Renal pelvis (tissue), 4 donors: ENCODE data around the gene FN1. TPM values are rescaled to one million over a fixed set of nuclear protein-coding genes. Genes with fewer than 3 reads are reported as not detected.

Experiments used
- DNase-seq: peaks from one replicate; pipeline ENCODE4 v3.0.0-alpha.2; 2013
- polyA plus RNA-seq, 3 donors: library from polyadenylated mRNA; unstranded; fragments of 120-200 nt; gene quantifications; one replicate each; pipeline ENCODE4 v1.2.1, GENCODE V29; 2013; ENCODE audit not compliant: insufficient read length in 3 of 3

FN1 gene
- polyA plus RNA-seq, 3 donors = 399 to 514 (median 427) TPM

DNA sequence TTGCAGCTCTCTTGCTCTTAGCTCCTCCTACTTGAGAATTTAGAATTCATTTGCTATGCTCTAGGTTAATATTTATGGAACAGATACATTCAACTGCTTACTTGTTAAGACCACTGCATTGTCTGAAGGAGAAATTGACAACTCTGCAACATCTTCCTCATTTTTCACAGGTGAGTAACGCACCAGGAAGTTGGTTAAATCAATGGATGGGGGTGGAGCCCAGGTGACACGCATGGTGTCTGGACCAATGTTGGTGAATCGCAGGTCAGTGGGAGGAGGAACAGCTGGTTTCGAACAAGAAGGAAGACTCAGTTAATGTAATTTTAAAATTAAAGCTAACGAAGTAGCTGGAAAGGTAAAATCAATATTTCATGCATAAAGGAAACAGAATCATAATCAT lies 44.3 kb downstream of the FN1 start:
- no peak for DNase-seq

DNA sequence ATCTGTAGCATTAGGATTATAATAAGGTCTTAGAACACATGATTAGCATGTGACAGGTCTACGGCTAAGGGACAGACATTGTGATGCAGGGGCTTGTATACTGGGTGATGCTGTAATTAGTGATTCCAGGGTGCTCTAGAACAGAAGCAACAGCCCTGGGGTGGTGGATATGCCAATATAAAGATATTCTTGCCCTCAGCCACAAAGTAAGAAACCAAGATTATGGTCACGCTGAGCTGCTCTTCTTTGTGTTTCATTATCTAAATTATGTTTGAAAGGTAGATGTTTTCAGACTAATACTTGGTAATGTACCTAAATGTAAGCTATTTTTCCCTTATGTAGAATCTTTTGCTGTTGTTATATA lies 45.3 kb downstream of the FN1 start:
- DNase-seq = no peak

- DNase-seq = no peak
These were observed 47.7 kb downstream of the FN1 start for GRCh38 chr2:215388002-215388728.

- DNase-seq = no peak
These were observed 49.3 kb downstream of the FN1 start for GRCh38 chr2:215386566-215386965.

DNA sequence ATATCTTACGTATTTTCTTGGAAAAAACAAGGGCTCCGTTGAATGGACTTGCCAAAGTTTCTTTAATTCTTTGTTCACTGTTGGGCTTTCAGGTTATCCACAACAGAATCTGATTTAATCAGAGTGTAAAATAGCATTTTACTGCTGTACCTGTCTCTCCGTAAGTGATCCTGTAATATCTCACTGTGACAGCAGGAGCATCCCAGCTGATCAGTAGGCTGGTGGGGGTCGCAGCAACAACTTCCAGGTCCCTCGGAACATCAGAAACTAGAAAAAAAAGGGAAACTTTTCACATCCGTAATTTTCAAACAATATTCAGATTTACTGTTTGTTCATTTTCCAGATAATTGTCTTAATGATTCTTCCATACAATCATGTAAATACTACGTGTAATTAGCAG lies 51.2 kb downstream of the FN1 start:
- no peak for DNase-seq

GRCh38 chr2:215383652-215384279 lies 52.1 kb downstream of the FN1 start:
- no peak for DNase-seq

GRCh38 chr2:215382480-215382879 lies 53.4 kb downstream of the FN1 start:
- DNase-seq = no peak

GRCh38 chr2:215382011-215382410 lies 53.9 kb downstream of the FN1 start:
- no peak for DNase-seq

GRCh38 chr2:215380699-215381098 lies 55.2 kb downstream of the FN1 start:
- no peak for DNase-seq

DNA sequence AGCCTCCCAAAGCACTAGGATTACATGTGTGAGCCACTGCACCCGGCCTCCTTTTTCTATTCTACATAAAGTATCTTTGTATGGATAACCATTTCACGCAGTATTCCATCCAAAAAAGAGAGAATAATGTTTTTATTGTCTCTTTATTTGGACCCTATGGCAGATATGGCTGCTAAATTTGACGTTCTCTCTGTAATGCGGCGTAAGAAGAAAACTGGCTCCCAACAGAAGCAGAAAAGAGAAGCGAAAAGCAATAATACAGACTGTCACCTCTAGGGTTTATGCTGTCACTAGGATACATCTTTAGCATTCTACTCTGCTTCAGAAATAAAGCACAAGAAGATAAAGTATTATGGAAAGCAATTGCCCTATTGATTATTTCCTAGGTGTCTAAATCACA lies 55.9 kb downstream of the FN1 start:
- DNase-seq = no peak

- DNase-seq = no peak
These were observed 56.8 kb downstream of the FN1 start for GRCh38 chr2:215379039-215379438.

- no peak for DNase-seq
These were observed 57.8 kb downstream of the FN1 start for GRCh38 chr2:215378045-215378444.

- DNase-seq = no peak
These were observed 58.6 kb downstream of the FN1 start for GRCh38 chr2:215377283-215377682.

DNA sequence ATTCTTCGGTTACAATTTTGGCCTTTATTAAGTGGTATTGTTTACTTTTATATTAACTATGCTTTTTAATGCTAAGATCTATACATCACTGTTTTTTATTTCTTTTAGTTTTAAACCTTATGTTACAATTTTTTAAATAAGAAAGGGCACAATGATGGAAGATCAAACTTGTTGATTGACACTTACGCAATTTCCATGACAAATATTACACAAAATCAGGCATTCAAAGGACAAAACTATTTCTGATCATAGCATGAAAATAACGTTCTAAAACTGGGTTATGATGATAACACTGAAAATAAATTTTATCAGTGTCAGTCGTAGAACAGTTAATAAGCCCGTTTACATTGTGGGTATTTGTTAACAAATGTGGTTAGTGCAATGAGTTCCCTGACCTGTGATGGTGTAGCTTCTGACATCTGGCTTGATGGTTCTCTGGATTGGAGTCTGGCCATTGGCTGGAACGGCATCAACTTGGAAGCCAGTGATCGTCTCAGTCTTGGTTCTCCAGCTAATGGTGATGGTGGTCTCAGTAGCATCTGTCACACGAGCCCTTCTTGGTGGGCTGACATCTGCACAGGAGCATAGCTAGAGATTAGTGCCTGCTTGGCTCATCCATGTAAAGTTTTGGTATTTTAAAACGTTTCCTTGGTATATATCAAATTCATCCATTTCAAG lies 59.6 kb downstream of the FN1 start:
- no peak for DNase-seq

DNA sequence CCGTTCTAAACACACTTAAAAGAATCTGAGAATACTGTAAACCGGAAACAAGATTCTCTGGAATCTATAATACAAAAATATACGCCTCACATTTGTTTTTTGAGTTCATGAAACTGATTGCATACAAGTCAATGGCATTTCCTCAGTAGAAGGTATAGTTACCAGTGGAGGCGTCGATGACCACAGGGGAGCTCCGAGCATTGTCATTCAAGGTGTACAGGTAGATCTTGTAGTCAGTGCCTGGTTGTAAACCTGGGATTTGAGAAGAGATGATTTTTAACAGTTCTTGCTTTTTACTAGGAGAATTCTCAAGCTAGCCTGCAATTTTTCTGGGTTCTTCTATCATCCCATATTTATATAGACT lies 60.4 kb downstream of the FN1 start:
- DNase-seq = no peak

DNA sequence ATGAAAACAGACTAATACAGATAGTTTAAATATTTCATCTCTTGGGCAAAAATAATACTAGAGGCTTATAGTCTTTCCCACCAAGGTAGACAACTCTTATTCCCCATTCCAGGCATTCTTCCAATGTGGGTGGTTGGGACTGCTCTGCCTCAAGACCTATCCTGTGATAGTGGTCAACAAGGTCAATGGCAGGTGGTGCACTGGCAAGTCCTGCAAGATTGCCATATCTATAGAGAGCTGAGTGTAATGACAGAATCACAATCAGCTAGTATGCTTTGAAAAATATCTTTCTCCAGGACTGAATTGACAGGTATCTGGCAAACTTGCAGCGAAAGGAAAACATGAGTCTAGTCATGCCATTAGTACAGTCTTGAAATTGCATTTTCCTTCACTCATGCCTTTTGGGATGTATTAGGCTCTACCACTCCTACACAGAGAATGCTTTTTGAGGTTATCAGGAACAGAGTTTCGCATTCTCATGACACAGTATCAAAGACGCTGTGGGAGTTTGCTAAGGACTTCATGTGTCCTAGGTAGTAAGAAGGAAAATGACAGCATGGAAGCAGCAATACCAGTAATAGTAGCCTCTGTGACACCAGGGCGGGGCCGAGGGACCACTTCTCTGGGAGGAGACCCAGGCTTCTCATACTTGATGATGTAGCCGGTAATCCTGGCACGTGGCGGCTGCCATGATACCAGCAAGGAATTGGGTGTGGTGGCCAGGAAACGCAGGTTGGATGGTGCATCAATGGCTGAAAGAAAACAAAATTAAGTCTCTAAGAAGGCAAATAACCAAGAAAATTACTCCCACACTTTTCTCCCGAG lies 61.0 kb downstream of the FN1 start:
- DNase-seq = no peak

DNA sequence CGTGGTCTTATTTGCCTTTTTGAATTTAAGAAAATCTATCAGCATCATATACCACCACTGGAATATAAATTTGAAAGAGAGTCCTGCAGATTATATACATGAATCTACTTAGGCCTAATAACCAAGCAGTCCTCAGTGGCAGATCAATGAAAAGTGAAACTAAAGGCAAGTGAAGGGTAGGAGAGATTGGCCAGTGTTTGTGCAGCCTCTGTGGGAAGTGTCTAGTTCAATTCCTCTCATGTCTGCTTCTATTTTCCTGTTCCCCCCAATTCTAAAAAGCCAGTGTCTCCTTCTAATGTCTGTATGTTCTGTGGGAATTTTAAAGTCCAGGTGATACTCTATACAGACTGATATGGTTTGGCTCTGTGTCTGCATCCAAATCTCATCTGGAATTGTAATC lies 61.9 kb downstream of the FN1 start:
- no peak for DNase-seq

DNA sequence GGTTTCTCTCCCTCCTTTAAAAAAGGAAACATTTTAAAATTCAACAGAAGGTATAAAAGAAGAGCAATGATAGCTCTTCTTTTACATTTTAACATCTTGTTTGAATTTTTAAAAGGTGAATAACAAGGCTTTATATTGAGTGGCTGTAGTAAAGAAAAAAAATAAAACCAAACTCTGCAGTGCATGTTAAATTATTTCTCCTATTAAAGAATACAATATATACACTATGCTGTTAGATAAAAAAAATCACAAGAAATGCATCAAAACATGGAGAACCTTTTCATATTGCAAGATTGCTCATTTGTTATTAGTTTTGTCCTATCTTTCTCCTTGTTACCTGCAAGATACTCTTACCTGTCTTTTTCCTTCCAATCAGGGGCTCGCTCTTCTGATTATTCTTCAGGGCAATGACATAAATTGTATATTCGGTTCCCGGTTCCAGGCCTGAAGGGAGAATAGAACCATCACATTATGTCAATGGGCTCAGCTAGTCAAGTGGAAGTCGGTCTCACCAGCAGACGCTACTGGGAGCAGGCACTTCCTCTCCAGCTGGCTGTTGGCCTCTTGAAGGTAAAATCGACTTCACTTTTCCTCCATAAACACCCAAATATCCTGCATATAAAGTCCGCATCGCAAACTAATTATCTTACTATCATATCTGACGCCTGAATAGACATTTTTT lies 62.8 kb downstream of the FN1 start:
- no peak for DNase-seq

DNA sequence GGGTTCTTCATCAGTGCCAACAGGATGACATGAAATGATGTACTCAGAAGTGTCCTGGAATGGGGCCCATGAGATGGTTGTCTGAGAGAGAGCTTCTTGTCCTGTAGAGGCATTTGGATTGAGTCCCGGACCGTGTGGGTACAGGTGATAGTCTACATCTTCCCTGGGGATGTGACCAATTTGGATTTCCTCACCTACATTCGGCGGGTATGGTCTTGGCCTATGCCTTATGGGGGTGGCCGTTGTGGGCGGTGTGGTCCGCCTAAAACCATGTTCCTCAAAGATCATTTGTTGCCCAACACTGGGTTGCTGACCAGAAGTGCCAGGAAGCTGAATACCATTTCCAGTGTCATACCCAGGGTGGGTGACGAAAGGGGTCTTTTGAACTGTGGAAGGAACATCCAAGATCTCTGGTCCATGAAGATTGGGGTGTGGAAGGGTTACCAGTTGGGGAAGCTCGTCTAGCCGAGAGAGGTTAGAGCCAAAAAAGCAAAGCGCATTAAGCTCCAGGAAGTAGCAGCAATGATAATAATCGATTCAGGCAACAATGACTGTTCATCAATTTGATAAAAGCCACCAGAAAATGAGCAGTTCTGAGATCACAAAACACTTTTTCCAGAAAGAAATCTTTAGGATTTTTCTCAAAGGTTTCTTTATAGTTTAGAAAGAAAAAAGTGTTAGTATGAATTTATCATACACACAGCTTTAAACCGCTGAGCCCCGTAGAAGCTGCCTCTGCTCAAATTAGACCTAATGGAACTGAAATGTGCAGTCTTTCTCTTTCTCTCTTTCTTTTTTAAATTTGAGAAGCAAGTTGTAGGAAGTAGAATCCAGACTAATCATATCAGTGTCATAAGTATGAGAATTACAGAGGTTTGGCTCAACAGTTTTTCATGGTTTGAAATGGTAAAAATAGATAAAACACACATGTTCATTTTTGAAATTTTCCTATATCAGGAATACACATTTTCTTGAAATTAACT lies 63.7 kb downstream of the FN1 start:
- DNase-seq = no peak

DNA sequence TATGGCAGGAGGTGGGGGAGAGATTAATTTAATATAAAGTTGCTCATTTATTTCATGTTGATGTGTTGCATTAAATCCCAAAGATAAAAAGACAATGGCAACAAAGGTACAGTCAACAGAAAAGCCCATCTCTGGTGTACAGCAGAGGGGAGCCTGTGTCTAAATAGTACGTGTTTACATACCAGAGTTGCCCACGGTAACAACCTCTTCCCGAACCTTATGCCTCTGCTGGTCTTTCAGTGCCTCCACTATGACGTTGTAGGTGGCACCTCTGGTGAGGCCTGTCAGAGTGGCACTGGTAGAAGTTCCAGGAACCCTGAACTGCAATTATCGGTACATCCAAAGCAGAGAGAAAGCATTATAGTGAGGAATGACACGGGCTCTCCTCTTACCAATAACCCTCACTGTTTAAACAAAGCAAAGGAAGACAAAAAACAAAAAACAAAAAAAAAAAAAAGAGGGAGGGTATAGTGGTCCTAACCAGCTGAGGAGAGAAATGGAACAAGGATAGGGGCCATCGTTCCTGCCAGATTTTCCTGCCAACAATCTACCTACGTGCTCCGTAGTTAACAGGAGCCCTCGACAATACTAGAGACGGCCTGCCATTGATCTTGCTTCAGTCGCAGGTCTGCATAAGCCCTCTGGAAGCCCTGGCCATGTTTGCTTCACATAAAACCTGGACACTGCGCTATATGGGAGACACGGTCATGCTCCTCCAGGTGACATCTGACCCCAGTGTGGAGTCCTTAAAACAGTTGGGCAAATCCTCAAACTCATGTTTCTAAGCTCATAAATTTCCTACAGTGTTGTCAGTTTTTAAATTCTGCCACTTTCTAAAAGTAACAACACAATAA lies 65.5 kb downstream of the FN1 start:
- DNase-seq = no peak
